ENCODE results near the gene FCN2. TPM values are rescaled to one million over a fixed set of nuclear protein-coding genes. Genes with fewer than 3 reads are reported as not detected.

Gene FCN2
- total RNA-seq, 2 experiments from 2014 or later: not detected

- ATAC-seq: no peak
- POLR2A ChIA-PET: no interaction called here
- Mint-ChIP-seq H3K9me3 (ENCODE audit: low read depth) (peaks cover 11% of the 10 kb centered on the region), H3K27ac (no peak overlapping the region), H3K27me3 (peaks cover 11% of the 10 kb centered on the region), H3K36me3 (ENCODE audit: low read depth) (no peaks in the 10 kb centered on the region), H3K4me1 (no peaks in the 10 kb centered on the region), H3K4me3 (no peak overlapping the region)
- CTCF ChIA-PET: interaction anchor here (0.6 kb wide), 1 partner anchor 240 kb away, joined by 3 read pairs; no protein-coding TSS in a partner anchor
- intact Hi-C loops (cut with DNase I, micrococcal nuclease): no loop called here
- peak; percentile 23 for DNase-seq
These were observed 15.6 kb downstream of the FCN2 start for GRCh38 chr9:134895908-134896833.

GRCh38 chr9:134896834-134897583, 16.4 kb downstream of the FCN2 start:
- ATAC-seq (no peak), DNase-seq (no peak)
- CTCF ChIA-PET: interaction anchor here (0.6 kb wide), 1 partner anchor 240 kb away, joined by 3 read pairs; no protein-coding TSS in a partner anchor
- peaks cover 12% of the 10 kb centered on the region for H3K27me3 Mint-ChIP-seq
- no peaks in the 10 kb centered on the region for H3K36me3 Mint-ChIP-seq (ENCODE audit: low read depth)
- H3K4me1 Mint-ChIP-seq: no peaks in the 10 kb centered on the region
- peaks cover 11% of the 10 kb centered on the region for H3K9me3 Mint-ChIP-seq (ENCODE audit: low read depth)
- H3K27ac Mint-ChIP-seq: no peak overlapping the region
- POLR2A ChIA-PET: no interaction called here
- no peak overlapping the region for H3K4me3 Mint-ChIP-seq
- intact Hi-C loops (cut with DNase I, micrococcal nuclease): no loop called here

GRCh38 chr9:134897584-134898170, 17.1 kb downstream of the FCN2 start:
- H3K9me3 Mint-ChIP-seq (ENCODE audit: low read depth): peaks cover 11% of the 10 kb centered on the region
- H3K27ac Mint-ChIP-seq: no peak overlapping the region
- intact Hi-C loops (cut with DNase I, micrococcal nuclease): no loop called here
- ATAC-seq (no peak), DNase-seq (no peak)
- ChIA-PET POLR2A (no interaction called here), CTCF (no interaction called here)
- no peaks in the 10 kb centered on the region for H3K4me1 Mint-ChIP-seq
- H3K27me3 Mint-ChIP-seq: peaks cover 12% of the 10 kb centered on the region
- no peaks in the 10 kb centered on the region for H3K36me3 Mint-ChIP-seq (ENCODE audit: low read depth)
- no peak overlapping the region for H3K4me3 Mint-ChIP-seq

DNA sequence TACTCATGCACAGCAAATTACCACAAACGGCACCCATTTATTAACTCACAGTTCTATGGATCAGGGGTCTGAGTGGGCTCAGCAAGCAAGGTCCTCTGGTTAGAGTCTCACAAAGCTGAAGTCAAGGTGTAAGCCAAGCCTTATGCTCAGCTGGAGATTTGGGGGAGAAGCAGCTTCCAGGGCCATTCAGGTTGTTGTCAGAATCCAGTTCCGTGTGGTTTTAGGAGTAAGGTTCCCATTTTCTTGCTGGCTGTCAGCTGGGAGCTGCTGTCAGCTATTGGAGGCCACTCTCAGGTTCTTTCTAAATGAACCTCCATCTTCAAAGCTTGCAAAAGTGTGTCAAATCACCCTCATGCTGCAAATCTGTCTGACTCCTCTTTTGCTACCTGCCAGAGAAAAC, 17.7 kb downstream of the FCN2 start:
- Mint-ChIP-seq H3K4me3 (no peak overlapping the region), H3K9me3 (ENCODE audit: low read depth) (peaks cover 11% of the 10 kb centered on the region), H3K4me1 (no peaks in the 10 kb centered on the region), H3K27me3 (peaks cover 12% of the 10 kb centered on the region), H3K36me3 (ENCODE audit: low read depth) (no peaks in the 10 kb centered on the region), H3K27ac (no peak overlapping the region)
- CTCF ChIA-PET: no interaction called here
- DNase-seq (no peak), ATAC-seq (no peak)
- POLR2A ChIA-PET: no interaction called here
- intact Hi-C loops (cut with DNase I, micrococcal nuclease): no loop called here

DNA sequence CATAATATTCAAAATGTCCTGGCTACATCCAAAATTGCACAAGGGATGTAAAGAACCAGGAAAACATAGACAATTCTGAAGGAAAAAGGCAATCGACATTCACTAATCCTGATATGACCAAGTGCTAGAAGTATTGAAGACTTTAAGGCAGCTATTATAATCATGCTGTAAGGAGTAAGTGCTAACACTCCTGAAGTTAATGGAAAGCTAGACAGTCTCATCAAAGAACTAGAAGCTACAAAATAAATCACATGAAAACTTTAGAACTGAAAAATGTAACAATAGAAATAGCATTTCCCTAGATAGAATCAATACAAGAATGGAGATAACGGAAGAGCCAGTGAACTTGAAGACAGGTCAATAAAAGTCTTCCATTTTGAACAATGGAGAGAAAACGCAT, 18.6 kb downstream of the FCN2 start:
- DNase-seq: no peak
- no peak overlapping the region for H3K27ac Mint-ChIP-seq
- POLR2A ChIA-PET: no interaction called here
- no peaks in the 10 kb centered on the region for H3K36me3 Mint-ChIP-seq (ENCODE audit: low read depth)
- no peak for ATAC-seq
- CTCF ChIA-PET: no interaction called here
- peaks cover 14% of the 10 kb centered on the region for H3K27me3 Mint-ChIP-seq
- no peak overlapping the region for H3K4me3 Mint-ChIP-seq
- peaks cover 11% of the 10 kb centered on the region for H3K9me3 Mint-ChIP-seq (ENCODE audit: low read depth)
- intact Hi-C loops (cut with DNase I, micrococcal nuclease): no loop called here
- H3K4me1 Mint-ChIP-seq: no peaks in the 10 kb centered on the region

DNA sequence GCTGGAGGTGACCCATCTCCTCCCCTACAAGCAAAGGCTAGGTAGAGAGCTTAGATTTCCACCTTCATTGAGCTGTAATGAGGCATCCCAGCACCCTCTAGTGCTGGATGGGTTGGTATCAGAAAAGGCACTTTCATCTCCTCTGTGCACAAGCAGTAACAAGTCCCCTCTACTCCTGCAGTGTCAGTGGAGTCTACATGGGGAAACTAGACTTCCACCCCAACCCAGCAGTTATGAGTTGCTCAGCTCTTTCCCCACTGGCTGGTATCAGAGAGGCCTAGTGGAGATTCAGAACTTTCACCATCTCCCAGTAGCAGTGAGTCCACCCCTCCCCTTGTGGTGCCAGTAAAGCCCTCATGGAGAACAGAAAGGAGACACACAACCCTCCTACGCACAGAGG, 19.2 kb downstream of the FCN2 start:
- Mint-ChIP-seq H3K27me3 (peaks cover 14% of the 10 kb centered on the region), H3K36me3 (ENCODE audit: low read depth) (no peaks in the 10 kb centered on the region), H3K4me3 (no peak overlapping the region), H3K4me1 (no peaks in the 10 kb centered on the region), H3K9me3 (ENCODE audit: low read depth) (peaks cover 11% of the 10 kb centered on the region), H3K27ac (no peak overlapping the region)
- CTCF ChIA-PET: interaction anchor here (0.6 kb wide), 1 partner anchor 336 kb away, joined by 3 read pairs; no protein-coding TSS in a partner anchor
- POLR2A ChIA-PET: no interaction called here
- intact Hi-C loops (cut with DNase I, micrococcal nuclease): no loop called here
- no peak for DNase-seq
- ATAC-seq: no peak

DNA sequence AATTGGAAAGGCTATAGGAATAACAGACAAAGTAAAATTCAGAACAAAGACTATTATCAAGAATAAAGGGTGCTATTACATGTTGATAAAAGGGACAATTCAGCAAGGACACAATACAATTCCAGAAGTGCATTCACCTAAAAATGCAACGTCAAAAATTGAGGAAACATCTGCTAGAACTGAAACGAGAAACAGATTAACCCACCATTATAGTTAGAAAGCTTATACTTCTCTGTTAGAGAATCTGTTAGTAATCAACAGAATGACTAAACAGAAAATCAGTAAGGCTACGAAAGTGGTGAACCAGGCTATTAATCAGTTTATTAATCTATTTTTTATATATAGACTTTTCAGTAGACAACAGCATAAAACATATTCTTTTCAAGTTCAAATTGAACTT, 22.3 kb downstream of the FCN2 start:
- Mint-ChIP-seq H3K9me3 (ENCODE audit: low read depth) (peaks cover 6% of the 10 kb centered on the region), H3K4me1 (no peaks in the 10 kb centered on the region)

DNA sequence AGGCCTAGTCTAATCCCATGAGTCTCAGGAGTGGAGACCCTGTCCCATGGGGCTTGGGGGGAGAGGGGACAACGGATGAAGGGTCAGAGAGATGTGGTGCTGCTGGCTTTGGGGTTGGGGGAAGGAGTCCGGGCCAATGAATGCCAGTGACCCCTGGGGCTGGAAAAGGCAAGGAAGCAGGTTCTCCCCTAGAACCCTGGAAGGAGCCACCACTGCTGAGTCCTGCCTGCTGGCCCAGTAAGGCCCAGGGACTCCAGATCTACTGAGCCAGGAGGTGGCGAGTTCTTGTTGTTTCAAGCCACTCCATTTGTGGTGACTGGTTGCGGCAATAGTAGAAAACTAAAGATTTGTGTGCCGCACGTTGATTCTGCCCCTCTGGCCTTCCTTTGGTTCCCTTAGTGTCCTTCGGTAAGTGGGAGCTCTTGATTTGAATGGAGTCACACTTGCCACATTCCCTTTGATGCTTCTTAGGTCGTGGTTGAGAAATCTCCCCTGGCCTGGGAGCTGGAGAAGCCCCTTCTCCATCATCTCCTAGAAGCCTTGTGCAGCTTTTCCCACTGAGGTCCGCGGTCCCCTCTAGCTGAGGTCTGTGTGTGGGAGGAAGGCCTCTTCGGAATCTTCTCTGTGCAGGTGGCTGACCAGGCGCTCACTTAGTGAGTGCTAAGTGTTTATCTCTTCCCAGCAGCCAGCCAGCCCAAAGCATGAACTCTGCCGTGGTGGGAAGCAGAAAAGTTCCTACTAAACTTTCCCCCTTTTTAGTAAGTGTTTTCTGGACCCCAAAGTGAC, 28.1 kb downstream of the FCN2 start:
- H3K9me3 Mint-ChIP-seq (ENCODE audit: low read depth): no peaks in the 10 kb centered on the region
- intact Hi-C loops (cut with DNase I, micrococcal nuclease): no loop called here
- H3K4me3 Mint-ChIP-seq: no peak overlapping the region

More for the DNA sequence above, 22.3 kb downstream of the FCN2 start:
- intact Hi-C loops (cut with DNase I, micrococcal nuclease): no loop called here
- DNase-seq: no peak
- no peak for ATAC-seq
- H3K27me3 Mint-ChIP-seq: peaks cover 10% of the 10 kb centered on the region
- no peak overlapping the region for H3K27ac Mint-ChIP-seq
- ChIA-PET POLR2A (no interaction called here), CTCF (no interaction called here)
- H3K4me3 Mint-ChIP-seq: no peak overlapping the region
- no peaks in the 10 kb centered on the region for H3K36me3 Mint-ChIP-seq (ENCODE audit: low read depth)

GRCh38 chr9:134909511-134910481, 29.2 kb downstream of the FCN2 start:
- ChIA-PET POLR2A (no interaction called here), CTCF (no interaction called here)
- DNase-seq (no peak), ATAC-seq (no peak)
- intact Hi-C loops (cut with DNase I, micrococcal nuclease): no loop called here
- H3K27me3 Mint-ChIP-seq: peaks cover 15% of the 10 kb centered on the region
- H3K4me3 Mint-ChIP-seq: no peak overlapping the region
- no peaks in the 10 kb centered on the region for H3K4me1 Mint-ChIP-seq
- no peak overlapping the region for H3K27ac Mint-ChIP-seq
- no peaks in the 10 kb centered on the region for H3K36me3 Mint-ChIP-seq (ENCODE audit: low read depth)
- no peaks in the 10 kb centered on the region for H3K9me3 Mint-ChIP-seq (ENCODE audit: low read depth)

More for the DNA sequence above, 28.1 kb downstream of the FCN2 start:
- no peaks in the 10 kb centered on the region for H3K4me1 Mint-ChIP-seq
- no peak for ATAC-seq
- H3K36me3 Mint-ChIP-seq (ENCODE audit: low read depth): no peaks in the 10 kb centered on the region
- DNase-seq: no peak
- H3K27ac Mint-ChIP-seq: no peak overlapping the region
- CTCF ChIA-PET: no interaction called here
- H3K27me3 Mint-ChIP-seq: peaks cover 18% of the 10 kb centered on the region
- POLR2A ChIA-PET: no interaction called here

GRCh38 chr9:134912126-134912840, 31.7 kb downstream of the FCN2 start:
- Mint-ChIP-seq H3K4me3 (no peak overlapping the region), H3K27me3 (peaks cover 15% of the 10 kb centered on the region), H3K27ac (no peak overlapping the region), H3K9me3 (ENCODE audit: low read depth) (no peaks in the 10 kb centered on the region), H3K36me3 (ENCODE audit: low read depth) (no peaks in the 10 kb centered on the region), H3K4me1 (no peaks in the 10 kb centered on the region)
- no peak for DNase-seq
- no peak for ATAC-seq
- intact Hi-C loops (cut with DNase I, micrococcal nuclease): no loop called here
- ChIA-PET CTCF (interaction anchor here (0.6 kb wide), 1 partner anchor 188 kb away, joined by 3 read pairs; no protein-coding TSS in a partner anchor), POLR2A (no interaction called here)
